Measurements from ENCODE around the gene TBKBP1.

Gene TBKBP1

DNA sequence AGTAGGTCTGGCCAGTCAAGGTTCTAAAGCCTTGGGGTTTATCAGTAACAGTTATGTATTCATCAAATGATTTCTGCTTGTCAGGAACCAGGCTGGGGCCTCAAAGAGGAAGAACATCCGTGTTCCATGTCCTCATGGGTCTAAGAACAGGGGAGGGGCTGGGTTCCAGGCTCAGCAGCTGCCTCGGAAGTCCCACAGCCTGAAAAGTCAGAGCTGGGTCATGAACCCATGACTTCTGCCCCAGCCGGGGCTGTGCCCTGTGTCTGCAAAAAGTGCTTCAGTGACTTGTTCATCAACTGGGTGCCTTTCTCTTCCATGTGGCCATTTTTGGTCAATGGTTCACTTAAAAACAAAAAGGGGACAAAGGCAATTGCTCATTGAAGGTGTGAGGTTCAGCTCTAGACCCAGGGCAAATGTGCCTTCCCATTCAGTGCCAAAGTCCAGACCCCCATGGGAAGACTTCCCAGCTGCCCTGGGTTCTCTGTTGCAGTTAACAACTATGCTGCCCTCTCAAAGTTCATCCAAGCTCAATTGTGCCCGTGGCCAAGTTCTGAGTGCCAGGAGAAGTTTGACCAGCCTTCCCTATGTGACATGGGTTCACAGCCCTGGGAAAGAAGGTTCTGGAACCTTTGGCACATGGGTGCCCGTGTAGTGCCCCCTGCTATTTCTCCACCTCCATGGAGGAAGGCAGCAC lies 18.5 kb downstream of the TBKBP1 start:
- TF ChIP-seq, protein P1, sequence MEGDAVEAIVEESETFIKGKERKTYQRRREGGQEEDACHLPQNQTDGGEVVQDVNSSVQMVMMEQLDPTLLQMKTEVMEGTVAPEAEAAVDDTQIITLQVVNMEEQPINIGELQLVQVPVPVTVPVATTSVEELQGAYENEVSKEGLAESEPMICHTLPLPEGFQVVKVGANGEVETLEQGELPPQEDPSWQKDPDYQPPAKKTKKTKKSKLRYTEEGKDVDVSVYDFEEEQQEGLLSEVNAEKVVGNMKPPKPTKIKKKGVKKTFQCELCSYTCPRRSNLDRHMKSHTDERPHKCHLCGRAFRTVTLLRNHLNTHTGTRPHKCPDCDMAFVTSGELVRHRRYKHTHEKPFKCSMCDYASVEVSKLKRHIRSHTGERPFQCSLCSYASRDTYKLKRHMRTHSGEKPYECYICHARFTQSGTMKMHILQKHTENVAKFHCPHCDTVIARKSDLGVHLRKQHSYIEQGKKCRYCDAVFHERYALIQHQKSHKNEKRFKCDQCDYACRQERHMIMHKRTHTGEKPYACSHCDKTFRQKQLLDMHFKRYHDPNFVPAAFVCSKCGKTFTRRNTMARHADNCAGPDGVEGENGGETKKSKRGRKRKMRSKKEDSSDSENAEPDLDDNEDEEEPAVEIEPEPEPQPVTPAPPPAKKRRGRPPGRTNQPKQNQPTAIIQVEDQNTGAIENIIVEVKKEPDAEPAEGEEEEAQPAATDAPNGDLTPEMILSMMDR (conservative IDR thresholded peaks at IDR 0.05) = no peak

DNA sequence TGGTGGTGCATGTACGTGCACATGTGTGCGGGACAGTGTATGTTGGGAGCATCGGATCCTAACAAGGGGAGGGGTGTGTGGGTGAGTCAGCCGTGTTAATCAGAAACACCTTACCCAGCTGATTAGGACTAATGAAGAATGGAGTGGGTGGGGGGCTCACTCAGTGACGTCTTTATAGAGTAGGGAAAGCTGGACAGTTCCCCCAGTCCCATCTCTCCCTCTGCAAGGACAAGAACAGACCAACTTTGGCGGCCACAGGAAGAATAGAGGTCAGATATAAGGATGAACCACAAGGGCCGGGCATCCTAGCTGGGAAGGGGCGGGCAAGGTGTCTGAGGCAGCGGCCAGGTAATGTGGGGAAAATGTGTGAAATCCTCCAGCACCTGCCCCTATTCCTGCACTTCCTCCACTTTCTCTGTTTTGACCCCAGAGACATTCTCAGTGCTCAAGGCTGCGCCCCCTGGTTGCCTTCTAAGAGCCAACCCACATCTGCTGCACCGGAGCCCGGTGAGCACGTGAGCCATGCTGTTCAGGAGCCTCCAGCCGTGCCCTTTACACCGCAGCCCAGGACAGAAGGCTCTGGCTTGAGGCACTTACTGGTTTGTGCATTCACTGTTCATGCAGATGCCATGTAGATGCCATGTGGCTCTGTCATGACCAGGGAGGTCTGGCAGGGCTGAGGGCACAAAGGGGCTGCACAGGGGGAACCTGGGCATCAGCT lies 20.2 kb downstream of the TBKBP1 start:
- no peak overlapping the region for H3K27ac ChIP-seq
- TF ChIP-seq, protein P1 (conservative IDR thresholded peaks at IDR 0.05) = no peak

More for the DNA sequence above, 18.5 kb downstream of the TBKBP1 start:
- H3K27ac ChIP-seq = no peak overlapping the region

DNA sequence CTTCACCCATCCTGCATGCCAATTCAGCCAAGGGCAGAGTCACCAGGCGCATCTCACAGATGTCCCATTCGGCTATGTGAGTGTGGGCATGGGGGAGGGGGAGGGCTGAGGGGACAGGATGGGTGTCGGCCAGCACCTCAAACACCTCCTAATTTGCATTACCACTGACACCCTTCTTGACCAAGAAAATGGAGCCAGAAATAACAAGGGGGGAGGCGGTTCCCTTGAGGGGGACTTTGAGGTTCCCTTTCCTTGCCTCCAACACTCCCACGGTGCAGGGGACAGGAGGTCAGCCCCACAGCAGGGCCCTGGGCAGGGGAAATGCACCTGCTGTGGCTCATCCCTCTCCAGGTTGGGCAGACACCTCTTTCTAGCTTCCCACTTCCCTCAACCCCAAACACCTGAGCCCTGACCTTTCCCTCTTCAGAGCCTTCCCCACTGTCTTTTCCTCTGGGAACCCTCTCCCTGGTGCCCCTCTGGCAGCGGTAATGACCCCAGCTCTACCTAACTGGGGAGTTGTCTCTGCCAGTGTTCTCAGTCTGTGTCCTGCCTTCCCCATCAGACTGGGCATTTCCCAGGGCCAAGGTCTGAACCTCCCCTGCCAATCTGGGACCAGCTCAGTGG lies 20.9 kb downstream of the TBKBP1 start:
- TF ChIP-seq, protein P1 (conservative IDR thresholded peaks at IDR 0.05) = no peak
- H3K27ac ChIP-seq = no peak overlapping the region

DNA sequence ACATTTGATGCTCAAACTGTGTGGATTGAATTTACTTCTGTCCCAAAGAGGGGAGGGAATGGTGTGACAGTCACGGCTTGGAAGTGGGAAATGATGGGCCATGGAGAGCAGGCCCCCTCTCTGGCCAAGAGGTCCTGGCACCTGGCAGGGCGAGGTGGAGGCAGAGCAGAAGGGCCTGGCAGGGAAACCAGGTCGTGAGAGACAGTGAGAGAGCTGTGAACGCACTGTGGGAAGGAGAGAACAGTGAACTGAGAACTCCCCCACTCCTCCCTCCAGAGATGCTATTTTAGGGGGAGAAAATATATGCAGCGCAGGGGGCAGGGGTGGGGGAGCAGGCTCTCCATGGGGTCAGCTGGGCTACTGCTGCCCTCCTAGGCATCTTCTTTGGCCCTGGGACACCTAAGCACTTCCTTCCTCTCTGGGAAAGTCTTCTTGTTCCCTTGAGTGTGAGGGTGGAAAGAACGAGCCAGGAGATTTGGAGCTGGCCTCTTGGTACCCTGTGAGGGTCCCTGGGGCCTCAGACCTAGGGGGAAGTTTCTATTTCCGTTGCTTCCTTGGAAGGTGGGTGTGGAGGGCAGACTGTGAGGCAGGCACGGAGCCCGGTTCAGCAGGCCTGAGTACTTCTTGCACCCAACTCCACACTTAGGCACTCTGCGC lies 21.8 kb downstream of the TBKBP1 start:
- TF ChIP-seq, protein P1 (conservative IDR thresholded peaks at IDR 0.05) = no peak
- no peak overlapping the region for H3K27ac ChIP-seq

DNA sequence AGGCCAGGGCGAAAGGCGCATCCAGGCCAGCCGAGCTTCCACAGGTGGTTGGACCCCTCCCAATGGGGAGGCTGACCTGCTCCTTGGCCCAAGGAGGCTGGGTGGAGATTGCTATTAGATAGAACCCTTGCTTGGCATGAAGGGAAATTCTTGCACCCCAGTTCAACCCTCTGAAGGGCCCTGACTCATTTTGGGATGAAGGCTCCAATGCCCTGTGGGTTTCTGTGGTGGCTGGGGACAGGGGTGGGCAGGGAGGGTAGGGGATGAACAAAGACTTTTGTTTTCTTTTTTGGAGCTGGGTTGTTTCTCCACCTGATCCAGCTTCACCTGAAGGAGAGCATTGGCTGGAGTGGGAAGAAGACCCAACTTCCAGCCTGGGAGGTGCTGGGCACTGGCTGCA lies 22.4 kb downstream of the TBKBP1 start:
- no peak overlapping the region for H3K27ac ChIP-seq

DNA sequence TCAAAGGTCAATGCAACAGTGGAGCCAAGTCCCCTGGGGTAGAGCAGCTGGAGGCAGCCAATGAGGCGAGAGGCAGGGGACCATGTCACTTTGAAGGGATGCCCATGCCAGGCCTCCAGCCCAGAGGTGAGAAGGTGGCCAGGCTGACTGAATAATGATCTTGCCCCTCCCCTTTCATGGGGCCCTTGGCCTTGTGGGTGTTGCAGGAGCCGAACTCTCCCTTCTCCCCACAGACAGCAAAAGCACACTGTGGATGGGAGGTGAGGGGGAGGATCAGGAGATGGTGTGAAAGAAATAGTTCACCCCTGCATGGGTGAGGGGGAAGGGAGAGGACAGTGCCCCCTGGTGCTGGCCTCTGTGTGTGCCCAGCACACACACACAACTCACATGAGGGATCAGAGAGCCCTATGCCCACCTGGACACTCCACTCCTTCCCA lies 23.3 kb downstream of the TBKBP1 start:
- TF ChIP-seq, protein P1 (conservative IDR thresholded peaks at IDR 0.05) = peak; percentile 37
- H3K27ac ChIP-seq = no peak overlapping the region

More for the DNA sequence above, 22.4 kb downstream of the TBKBP1 start:
- TF ChIP-seq, protein P1 (conservative IDR thresholded peaks at IDR 0.05) = no peak
